T-helper 17 cell (primary cell): ENCODE results near the gene BTF3. TPM values are rescaled to one million over a fixed set of nuclear protein-coding genes. Genes with fewer than 3 reads are reported as not detected.
"Not testable (repeated sequence)": the region's sequence is repeated elsewhere in the genome, so short reads cannot be mapped to it uniquely, and the experiment has no call there.

ENCODE experiments used
- ATAC-seq: fragments of 150-1000 bp; cut with Tn5 transposase; 2 replicates; pipeline ENCODE4 v1.10.0; 2021; ENCODE audit warnings: mild to moderate bottlenecking, moderate library complexity
- DNase-seq, 3 donors: peaks; one replicate each; pipeline versions ENCODE4 v3.0.0 to v3.0.0-alpha.2; 2020 to 2021
- H3K9me3 ChIP-seq: one replicate; pipeline ENCODE4 v1.7.0; 2013; ENCODE audit warnings: low read length, mild to moderate bottlenecking; ENCODE audit not compliant: control insufficient read depth, poor library complexity, severe bottlenecking
- H3K27ac Mint-ChIP-seq: one replicate; pipeline ENCODE4 v1.8.0; 2022; ENCODE audit warnings: mild to moderate bottlenecking, moderate library complexity, mixed read lengths
- H3K27me3 Mint-ChIP-seq: one replicate; pipeline ENCODE4 v1.8.0; 2022; ENCODE audit warnings: mixed read lengths
- H3K36me3 Mint-ChIP-seq: one replicate; pipeline ENCODE4 v1.8.0; 2022; ENCODE audit warnings: low read depth, mixed read lengths
- H3K4me1 Mint-ChIP-seq: one replicate; pipeline ENCODE4 v1.8.0; 2022; ENCODE audit warnings: mild to moderate bottlenecking, mixed read lengths
- H3K4me3 Mint-ChIP-seq: one replicate; pipeline ENCODE4 v1.8.0; 2022; ENCODE audit warnings: mild to moderate bottlenecking, moderate library complexity, mixed read lengths
- total RNA-seq, 4 donors: library from RNA in 2 of 4; stranded (reverse) in 2 of 4; gene quantifications; one replicate each; pipeline ENCODE4 v1.2.3 and lab custom pipeline; 2022 to 2026

Gene BTF3
- total RNA-seq, 2 donors from 2014 or later = 600 to 744 TPM

- DNase-seq = not testable (repeated sequence)
These were observed 29.6 kb upstream of the BTF3 start for GRCh38 chr5:73468638-73469037.

GRCh38 chr5:73469878-73470277 lies 28.4 kb upstream of the BTF3 start:
- H3K27ac Mint-ChIP-seq = no peak overlapping the region

More at GRCh38 chr5:73468638-73469037, 29.6 kb upstream of the BTF3 start:
- H3K4me3 Mint-ChIP-seq, H3K36me3 Mint-ChIP-seq, H3K27ac Mint-ChIP-seq, ATAC-seq, H3K9me3 ChIP-seq, H3K4me1 Mint-ChIP-seq: not testable (repeated sequence)
- H3K27me3 Mint-ChIP-seq = peaks cover 48% of the 10 kb centered on the region

DNA sequence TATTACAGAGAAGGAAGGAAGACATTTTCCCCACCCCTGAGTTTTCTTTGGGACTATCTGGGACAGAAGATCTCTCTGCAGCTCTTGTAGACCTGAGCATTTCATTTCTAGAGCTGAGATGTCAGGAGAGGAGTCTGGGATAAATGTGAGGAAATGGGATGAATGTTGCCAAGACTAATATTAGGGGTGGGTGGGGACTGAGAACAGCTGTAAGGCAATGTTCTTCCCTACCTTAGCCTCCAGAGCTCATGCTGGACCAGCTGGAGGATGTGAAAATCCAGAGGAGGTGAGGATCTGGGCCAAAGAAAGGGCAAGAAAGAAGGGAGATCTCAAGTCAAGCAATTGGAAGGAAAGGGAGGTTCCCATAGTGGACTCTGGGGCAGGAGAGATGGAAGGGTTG lies 26.6 kb upstream of the BTF3 start:
- H3K27ac Mint-ChIP-seq = no peak overlapping the region
- no peaks in the 10 kb centered on the region for H3K4me1 Mint-ChIP-seq
- DNase-seq (no peak), ATAC-seq (no peak)
- H3K36me3 Mint-ChIP-seq = no peaks in the 10 kb centered on the region
- H3K9me3 ChIP-seq = no peaks in the 10 kb centered on the region
- H3K27me3 Mint-ChIP-seq = peaks cover 28% of the 10 kb centered on the region
- H3K4me3 Mint-ChIP-seq = no peak overlapping the region

More at GRCh38 chr5:73469878-73470277, 28.4 kb upstream of the BTF3 start:
- H3K9me3 ChIP-seq = no peaks in the 10 kb centered on the region
- Mint-ChIP-seq H3K4me3 (no peak overlapping the region), H3K36me3 (no peaks in the 10 kb centered on the region), H3K27me3 (peaks cover 36% of the 10 kb centered on the region), H3K4me1 (no peaks in the 10 kb centered on the region)
- DNase-seq (no peak), ATAC-seq (no peak)

DNA sequence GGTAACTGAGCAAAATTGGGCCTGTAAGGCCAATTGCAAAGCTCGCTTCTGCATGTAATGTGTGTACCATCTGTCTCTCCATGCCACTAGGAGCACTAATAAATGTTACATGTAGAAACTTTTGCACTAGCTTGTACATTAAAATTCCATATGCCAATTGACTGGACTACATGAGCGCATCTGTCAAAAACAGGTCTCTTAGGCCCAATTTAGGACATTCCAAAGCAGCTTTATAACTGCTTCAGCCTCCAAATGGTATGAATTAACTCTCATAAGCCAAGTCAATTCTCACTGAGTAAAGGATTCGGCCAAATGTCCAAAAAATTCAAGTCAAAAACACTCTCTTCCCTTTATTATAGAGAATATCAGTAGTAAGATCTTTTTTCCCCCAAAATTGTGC lies 26.1 kb upstream of the BTF3 start:
- no peaks in the 10 kb centered on the region for H3K4me1 Mint-ChIP-seq
- DNase-seq (no peak), ATAC-seq (no peak)
- H3K27ac Mint-ChIP-seq = no peak overlapping the region
- H3K36me3 Mint-ChIP-seq = no peaks in the 10 kb centered on the region
- peaks cover 23% of the 10 kb centered on the region for H3K27me3 Mint-ChIP-seq
- no peaks in the 10 kb centered on the region for H3K9me3 ChIP-seq
- no peak overlapping the region for H3K4me3 Mint-ChIP-seq

DNA sequence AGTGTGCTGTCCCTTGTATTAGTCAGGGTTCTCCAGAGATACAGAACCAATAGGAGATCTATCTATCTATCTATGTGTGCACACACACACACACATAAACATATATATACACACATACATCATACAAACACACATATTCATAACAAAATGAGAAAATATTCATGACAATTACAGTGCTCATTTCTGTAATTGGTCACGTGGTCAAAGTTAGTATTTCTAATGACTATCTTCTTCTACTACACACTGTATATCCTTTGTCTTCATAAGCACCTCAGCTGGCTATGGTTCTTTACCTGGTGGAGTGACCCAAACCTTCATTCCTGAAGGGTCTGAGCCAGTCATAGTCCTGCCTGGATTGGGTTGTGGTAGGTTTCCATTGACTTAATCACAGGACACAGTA lies 17.7 kb upstream of the BTF3 start:
- no peaks in the 10 kb centered on the region for H3K9me3 ChIP-seq
- Mint-ChIP-seq H3K4me3 (no peak overlapping the region), H3K27ac (no peak overlapping the region), H3K4me1 (no peaks in the 10 kb centered on the region), H3K27me3 (peaks cover 45% of the 10 kb centered on the region), H3K36me3 (peaks cover 2% of the 10 kb centered on the region)
- ATAC-seq (no peak), DNase-seq (no peak)

- peaks cover 4% of the 10 kb centered on the region for H3K36me3 Mint-ChIP-seq
- DNase-seq (no peak), ATAC-seq (no peak)
- H3K9me3 ChIP-seq = no peaks in the 10 kb centered on the region
- H3K27ac Mint-ChIP-seq = no peak overlapping the region
- peaks cover 5% of the 10 kb centered on the region for H3K4me1 Mint-ChIP-seq
- no peak overlapping the region for H3K4me3 Mint-ChIP-seq
- H3K27me3 Mint-ChIP-seq = peaks cover 53% of the 10 kb centered on the region
These were observed 15.7 kb upstream of the BTF3 start for GRCh38 chr5:73482383-73483136.

GRCh38 chr5:73483676-73484075 lies 14.6 kb upstream of the BTF3 start:
- H3K36me3 Mint-ChIP-seq = peaks cover 4% of the 10 kb centered on the region
- H3K27me3 Mint-ChIP-seq = peaks cover 52% of the 10 kb centered on the region
- peaks cover 5% of the 10 kb centered on the region for H3K4me1 Mint-ChIP-seq
- H3K4me3 Mint-ChIP-seq = no peak overlapping the region
- DNase-seq (no peak), ATAC-seq (no peak)
- no peak overlapping the region for H3K27ac Mint-ChIP-seq
- H3K9me3 ChIP-seq = no peaks in the 10 kb centered on the region

- no peak overlapping the region for H3K27ac Mint-ChIP-seq
- no peaks in the 10 kb centered on the region for H3K9me3 ChIP-seq
- peaks cover 52% of the 10 kb centered on the region for H3K27me3 Mint-ChIP-seq
- H3K4me3 Mint-ChIP-seq = no peak overlapping the region
- ATAC-seq (no peak), DNase-seq (no peak)
- peaks cover 4% of the 10 kb centered on the region for H3K36me3 Mint-ChIP-seq
- H3K4me1 Mint-ChIP-seq = peaks cover 5% of the 10 kb centered on the region
These were observed 13.7 kb upstream of the BTF3 start for GRCh38 chr5:73484511-73484910.

DNA sequence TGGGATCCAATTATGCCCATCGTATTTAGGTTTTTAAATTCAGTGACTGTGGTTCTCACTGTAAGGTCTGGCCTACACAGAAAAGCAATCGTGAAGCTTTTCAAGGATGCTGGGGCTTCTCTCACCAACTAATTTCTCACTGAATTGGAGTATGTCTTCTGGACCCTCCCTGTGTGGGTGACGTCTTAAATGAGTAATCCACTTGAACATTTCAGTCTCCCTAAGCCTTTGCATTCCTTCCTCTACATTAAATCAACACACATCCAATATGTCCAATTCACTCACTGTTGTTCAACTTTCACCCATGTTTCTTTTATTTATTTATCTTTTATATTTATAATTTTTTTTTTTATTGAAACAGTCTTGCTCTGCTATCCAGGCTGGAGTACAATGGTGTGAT lies 12.5 kb upstream of the BTF3 start:
- Mint-ChIP-seq H3K4me3 (no peak overlapping the region), H3K4me1 (peaks cover 5% of the 10 kb centered on the region), H3K36me3 (peaks cover 3% of the 10 kb centered on the region), H3K27ac (no peak overlapping the region), H3K27me3 (peaks cover 43% of the 10 kb centered on the region)
- ATAC-seq (no peak), DNase-seq (no peak)
- no peaks in the 10 kb centered on the region for H3K9me3 ChIP-seq

- Mint-ChIP-seq H3K4me1 (peaks cover 5% of the 10 kb centered on the region), H3K27ac (no peak overlapping the region), H3K27me3 (peaks cover 41% of the 10 kb centered on the region), H3K36me3 (peaks cover 3% of the 10 kb centered on the region), H3K4me3 (no peak overlapping the region)
- H3K9me3 ChIP-seq = no peaks in the 10 kb centered on the region
- DNase-seq (no peak), ATAC-seq (no peak)
These were observed 11.9 kb upstream of the BTF3 start for GRCh38 chr5:73486119-73486899.

DNA sequence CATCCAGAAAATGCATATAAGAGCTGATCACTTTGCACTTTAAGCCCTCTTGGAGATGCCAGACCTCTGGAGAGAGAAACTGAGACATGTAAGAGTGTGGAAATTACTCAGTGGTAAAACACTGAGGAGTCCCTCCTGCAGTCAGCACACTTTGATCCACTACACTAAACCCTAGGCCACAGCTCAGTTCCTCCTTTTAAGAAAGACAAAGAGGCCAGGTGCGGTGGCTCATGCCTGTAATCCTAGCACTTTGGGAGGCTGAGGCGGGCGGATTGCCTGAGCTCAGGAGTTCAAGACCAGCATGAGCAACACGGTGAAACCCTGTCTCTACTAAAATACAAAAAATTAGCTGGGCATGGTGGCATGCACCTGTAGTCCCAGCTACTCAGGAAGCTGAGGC lies 11.0 kb upstream of the BTF3 start:
- not testable (repeated sequence) for H3K4me3 Mint-ChIP-seq, H3K9me3 ChIP-seq, ATAC-seq, DNase-seq, H3K4me1 Mint-ChIP-seq, H3K27ac Mint-ChIP-seq, H3K36me3 Mint-ChIP-seq
- H3K27me3 Mint-ChIP-seq = peaks cover 41% of the 10 kb centered on the region

GRCh38 chr5:73487815-73488214 lies 10.4 kb upstream of the BTF3 start:
- H3K27me3 Mint-ChIP-seq = peaks cover 43% of the 10 kb centered on the region
- DNase-seq (no peak), ATAC-seq (no peak)
- no peak overlapping the region for H3K4me3 Mint-ChIP-seq
- H3K4me1 Mint-ChIP-seq = peaks cover 5% of the 10 kb centered on the region
- H3K36me3 Mint-ChIP-seq = peaks cover 4% of the 10 kb centered on the region
- H3K9me3 ChIP-seq = no peaks in the 10 kb centered on the region
- H3K27ac Mint-ChIP-seq = no peak overlapping the region

DNA sequence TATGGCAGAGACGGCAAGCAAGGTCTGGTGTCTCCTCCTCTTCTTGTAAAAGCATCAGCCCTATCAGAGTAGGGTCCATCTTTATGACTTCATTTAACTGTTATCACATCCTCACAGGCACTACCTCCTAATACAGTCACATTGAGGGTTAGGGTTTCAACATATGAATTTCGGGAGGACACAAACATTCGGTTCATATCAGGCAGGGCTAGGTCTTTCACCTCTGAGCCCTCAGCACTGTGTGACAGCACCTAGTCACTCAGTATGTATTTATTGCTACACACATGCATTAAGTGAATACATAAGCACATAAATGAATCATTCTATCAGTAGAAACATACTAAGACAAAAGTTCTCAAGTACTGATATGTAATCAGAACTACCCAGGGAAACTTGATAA lies 9.4 kb upstream of the BTF3 start:
- H3K9me3 ChIP-seq = no peaks in the 10 kb centered on the region
- Mint-ChIP-seq H3K27me3 (peaks cover 53% of the 10 kb centered on the region), H3K27ac (no peak overlapping the region), H3K4me1 (peaks cover 5% of the 10 kb centered on the region), H3K4me3 (no peak overlapping the region), H3K36me3 (peaks cover 7% of the 10 kb centered on the region)
- DNase-seq (no peak), ATAC-seq (no peak)
